ENCODE data around the gene ARHGAP45. TPM values are rescaled to one million over a fixed set of nuclear protein-coding genes. Genes with fewer than 3 reads are reported as not detected.

ARHGAP45 gene
- total and polyA plus RNA-seq, 4 donors: 3.3 to 27.5 (median 9.7) TPM

DNA sequence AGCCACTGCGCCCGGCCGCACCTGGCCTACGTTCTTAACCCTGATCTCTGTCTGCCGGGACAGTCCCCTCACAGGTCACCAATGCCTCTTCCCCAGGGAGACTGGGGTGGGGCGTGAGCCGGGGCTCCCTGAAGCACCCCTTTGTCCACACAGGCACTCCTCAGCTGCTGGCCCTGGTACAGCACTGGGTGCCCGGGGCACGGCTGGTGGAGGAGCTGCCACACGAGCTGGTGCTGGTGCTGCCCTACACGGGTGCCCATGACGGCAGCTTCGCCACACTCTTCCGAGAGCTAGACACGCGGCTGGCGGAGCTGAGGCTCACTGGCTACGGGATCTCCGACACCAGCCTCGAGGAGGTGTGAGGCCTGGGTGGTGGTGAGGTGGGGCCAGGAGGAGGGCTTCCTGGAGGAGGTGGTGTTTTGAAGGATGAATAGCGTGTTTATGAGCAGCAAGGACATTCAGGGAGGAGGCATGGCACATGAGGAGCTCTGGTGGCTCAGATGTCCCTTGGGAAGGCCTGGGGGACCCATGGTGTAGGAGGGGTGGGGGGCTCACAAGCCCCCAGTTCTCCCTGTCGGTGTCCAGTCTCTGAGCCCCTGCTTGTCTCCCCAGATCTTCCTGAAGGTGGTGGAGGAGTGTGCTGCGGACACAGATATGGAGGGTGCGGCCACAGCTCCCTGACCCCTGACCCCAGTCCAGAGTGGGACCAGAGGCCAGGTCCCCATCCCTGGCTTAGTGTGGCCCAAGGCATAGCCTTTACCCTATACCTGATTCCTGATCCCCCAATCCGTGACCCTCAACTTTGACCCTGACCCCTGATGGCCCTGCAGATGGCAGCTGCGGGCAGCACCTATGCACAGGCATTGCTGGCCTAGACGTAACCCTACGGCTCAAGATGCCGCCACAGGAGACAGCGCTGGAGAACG lies 13.5 kb upstream of the ARHGAP45 start:
- Histone ChIP-seq H3K4me3 (ENCODE audit: low read depth in 1 of 3, low read length in 3 of 3) (no peak overlapping the region), H3K27ac (ENCODE audit: low read depth in 1 of 2, low read length in 2 of 2) (no peak overlapping the region), H3K4me1 (ENCODE audit: control insufficient read depth in 4 of 4, insufficient read depth in 4 of 4, low read length in 3 of 4) (no peaks in the 10 kb centered on the region), H3K36me3 (ENCODE audit: control insufficient read depth in 4 of 4, insufficient read depth in 3 of 4, low read depth in 1 of 4, low read length in 3 of 4) (no peaks in the 10 kb centered on the region), H3K9me3 (ENCODE audit: control insufficient read depth in 4 of 4, low read length in 3 of 4) (peaks cover 0 to 9% (median 0%) of the 10 kb centered on the region in 4 donors), H3K27me3 (ENCODE audit: control insufficient read depth in 4 of 4, insufficient read depth in 4 of 4, low read length in 3 of 4) (no peaks in the 10 kb centered on the region), H3K9ac (ENCODE audit: low read depth in 1 of 2, low read length in 2 of 2) (no peak overlapping the region)
- DNase-seq (ENCODE audit: low spot score): no peak
- WGBS: 96% methylated on average over 31 of the region's 31 CpGs
- TF ChIP-seq FOXA2 (IDR thresholded peaks at IDR 0.05): no peak
- TF ChIP-seq, protein P1, sequence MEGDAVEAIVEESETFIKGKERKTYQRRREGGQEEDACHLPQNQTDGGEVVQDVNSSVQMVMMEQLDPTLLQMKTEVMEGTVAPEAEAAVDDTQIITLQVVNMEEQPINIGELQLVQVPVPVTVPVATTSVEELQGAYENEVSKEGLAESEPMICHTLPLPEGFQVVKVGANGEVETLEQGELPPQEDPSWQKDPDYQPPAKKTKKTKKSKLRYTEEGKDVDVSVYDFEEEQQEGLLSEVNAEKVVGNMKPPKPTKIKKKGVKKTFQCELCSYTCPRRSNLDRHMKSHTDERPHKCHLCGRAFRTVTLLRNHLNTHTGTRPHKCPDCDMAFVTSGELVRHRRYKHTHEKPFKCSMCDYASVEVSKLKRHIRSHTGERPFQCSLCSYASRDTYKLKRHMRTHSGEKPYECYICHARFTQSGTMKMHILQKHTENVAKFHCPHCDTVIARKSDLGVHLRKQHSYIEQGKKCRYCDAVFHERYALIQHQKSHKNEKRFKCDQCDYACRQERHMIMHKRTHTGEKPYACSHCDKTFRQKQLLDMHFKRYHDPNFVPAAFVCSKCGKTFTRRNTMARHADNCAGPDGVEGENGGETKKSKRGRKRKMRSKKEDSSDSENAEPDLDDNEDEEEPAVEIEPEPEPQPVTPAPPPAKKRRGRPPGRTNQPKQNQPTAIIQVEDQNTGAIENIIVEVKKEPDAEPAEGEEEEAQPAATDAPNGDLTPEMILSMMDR (IDR thresholded peaks at IDR 0.05; ENCODE audit: low read depth, low read length, missing input control): no peak
- no peak for TF ChIP-seq GABPA (IDR thresholded peaks at IDR 0.05 in 1 of 2, conservative IDR thresholded peaks at IDR 0.05 in 1 of 2)
- TF ChIP-seq, protein P2, sequence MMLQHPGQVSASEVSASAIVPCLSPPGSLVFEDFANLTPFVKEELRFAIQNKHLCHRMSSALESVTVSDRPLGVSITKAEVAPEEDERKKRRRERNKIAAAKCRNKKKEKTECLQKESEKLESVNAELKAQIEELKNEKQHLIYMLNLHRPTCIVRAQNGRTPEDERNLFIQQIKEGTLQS (IDR thresholded peaks at IDR 0.05): no peak
- no peak for TF ChIP-seq TAF1 (conservative IDR thresholded peaks at IDR 0.05)
- no peak for TF ChIP-seq HNF4A (conservative IDR thresholded peaks at IDR 0.05)
- no peak for TF ChIP-seq JUND (IDR thresholded peaks at IDR 0.05)
- no peak for TF ChIP-seq EGR1 (IDR thresholded peaks at IDR 0.05; ENCODE audit: low read depth in 2 of 2)
- no peak for TF ChIP-seq FOXA1 (IDR thresholded peaks at IDR 0.05)
- TF ChIP-seq, protein P3, sequence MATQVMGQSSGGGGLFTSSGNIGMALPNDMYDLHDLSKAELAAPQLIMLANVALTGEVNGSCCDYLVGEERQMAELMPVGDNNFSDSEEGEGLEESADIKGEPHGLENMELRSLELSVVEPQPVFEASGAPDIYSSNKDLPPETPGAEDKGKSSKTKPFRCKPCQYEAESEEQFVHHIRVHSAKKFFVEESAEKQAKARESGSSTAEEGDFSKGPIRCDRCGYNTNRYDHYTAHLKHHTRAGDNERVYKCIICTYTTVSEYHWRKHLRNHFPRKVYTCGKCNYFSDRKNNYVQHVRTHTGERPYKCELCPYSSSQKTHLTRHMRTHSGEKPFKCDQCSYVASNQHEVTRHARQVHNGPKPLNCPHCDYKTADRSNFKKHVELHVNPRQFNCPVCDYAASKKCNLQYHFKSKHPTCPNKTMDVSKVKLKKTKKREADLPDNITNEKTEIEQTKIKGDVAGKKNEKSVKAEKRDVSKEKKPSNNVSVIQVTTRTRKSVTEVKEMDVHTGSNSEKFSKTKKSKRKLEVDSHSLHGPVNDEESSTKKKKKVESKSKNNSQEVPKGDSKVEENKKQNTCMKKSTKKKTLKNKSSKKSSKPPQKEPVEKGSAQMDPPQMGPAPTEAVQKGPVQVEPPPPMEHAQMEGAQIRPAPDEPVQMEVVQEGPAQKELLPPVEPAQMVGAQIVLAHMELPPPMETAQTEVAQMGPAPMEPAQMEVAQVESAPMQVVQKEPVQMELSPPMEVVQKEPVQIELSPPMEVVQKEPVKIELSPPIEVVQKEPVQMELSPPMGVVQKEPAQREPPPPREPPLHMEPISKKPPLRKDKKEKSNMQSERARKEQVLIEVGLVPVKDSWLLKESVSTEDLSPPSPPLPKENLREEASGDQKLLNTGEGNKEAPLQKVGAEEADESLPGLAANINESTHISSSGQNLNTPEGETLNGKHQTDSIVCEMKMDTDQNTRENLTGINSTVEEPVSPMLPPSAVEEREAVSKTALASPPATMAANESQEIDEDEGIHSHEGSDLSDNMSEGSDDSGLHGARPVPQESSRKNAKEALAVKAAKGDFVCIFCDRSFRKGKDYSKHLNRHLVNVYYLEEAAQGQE (IDR thresholded peaks at IDR 0.05): no peak
- TF ChIP-seq HNF4G (IDR thresholded peaks at IDR 0.05): no peak
- TF ChIP-seq, protein P4, sequence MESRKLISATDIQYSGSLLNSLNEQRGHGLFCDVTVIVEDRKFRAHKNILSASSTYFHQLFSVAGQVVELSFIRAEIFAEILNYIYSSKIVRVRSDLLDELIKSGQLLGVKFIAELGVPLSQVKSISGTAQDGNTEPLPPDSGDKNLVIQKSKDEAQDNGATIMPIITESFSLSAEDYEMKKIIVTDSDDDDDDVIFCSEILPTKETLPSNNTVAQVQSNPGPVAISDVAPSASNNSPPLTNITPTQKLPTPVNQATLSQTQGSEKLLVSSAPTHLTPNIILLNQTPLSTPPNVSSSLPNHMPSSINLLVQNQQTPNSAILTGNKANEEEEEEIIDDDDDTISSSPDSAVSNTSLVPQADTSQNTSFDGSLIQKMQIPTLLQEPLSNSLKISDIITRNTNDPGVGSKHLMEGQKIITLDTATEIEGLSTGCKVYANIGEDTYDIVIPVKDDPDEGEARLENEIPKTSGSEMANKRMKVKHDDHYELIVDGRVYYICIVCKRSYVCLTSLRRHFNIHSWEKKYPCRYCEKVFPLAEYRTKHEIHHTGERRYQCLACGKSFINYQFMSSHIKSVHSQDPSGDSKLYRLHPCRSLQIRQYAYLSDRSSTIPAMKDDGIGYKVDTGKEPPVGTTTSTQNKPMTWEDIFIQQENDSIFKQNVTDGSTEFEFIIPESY (IDR thresholded peaks at IDR 0.05): no peak
